HG02678 (cell line): ENCODE measurements around the gene KLHL34.

Experiments used
- ATAC-seq: cut with Tn5 transposase; IDR thresholded peaks from one replicate; pipeline ENCODE4 v1.9.1; 2021; ENCODE audit warnings: mild to moderate bottlenecking, moderate library complexity; ENCODE audit not compliant: unreplicated experiment

KLHL34 gene

DNA sequence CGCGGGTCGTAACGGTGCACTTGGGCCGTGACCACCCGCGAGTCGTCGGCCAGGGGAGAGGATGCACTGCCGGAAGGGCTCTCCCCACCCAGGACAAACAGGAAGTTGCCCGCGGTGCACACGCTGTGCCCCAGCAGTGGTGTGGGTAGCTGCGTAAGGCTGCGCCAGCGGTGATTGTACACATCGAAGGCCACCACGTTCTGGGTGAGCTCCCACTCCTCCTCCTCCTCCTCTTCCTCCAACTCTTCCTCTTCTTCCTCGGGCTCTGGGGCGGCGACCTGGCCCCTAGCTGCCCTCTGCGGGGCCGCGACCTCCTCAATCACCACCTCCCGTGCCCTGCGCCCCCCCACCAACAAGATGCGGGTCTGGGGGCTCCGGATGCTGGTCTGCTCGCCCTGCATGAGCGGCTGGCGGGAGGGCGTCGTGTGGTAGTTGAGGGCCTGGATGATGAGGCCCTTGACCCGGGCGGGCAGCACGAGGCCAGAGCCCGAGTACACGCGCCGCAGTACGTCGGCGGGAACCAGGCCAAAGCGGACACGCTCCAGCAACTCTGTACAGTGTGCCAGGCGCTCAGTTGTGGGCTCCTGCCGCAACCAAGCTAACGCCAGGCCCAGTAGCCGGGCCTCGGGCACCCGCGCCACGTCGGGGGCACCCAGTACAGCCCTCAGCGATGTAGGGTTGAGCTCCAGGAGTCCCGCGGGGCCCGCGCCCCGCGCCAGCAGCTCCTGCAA lies 1.4 kb downstream of the KLHL34 start:
- no peak for ATAC-seq

DNA sequence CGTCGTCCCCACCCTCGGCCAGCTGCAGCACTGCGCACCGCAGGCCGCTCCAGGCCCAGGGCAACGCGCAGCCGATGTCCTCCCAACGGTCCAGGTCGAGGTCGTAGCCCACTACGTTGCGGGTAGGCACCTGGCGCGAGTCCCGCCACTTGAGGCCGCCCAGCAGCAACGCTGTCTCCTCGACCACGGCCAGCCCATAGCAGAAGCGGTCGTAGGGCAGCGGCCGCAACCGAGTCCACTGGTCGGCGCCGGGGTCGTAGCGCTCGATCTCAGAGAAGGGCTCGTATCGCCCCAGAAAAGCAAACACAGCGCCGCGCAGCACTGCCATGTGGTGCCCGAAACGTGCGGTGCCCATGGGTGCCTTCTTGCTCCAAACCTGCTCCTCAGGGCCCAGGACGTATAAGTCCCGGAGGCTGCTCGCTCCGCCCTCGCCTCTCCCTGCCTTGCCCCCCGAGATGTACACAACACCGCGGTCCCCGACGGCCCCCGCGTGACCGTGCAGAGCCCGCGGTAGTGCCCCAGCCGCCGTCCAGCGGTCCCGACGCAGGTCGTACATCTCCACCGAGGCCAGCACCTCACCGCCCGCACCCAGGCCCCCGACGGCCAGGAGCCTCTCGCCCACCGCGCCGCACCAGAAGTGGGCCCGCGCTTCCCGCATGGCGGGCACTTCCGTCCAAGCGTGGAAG lies 2.1 kb downstream of the KLHL34 start:
- ATAC-seq, result no peak

DNA sequence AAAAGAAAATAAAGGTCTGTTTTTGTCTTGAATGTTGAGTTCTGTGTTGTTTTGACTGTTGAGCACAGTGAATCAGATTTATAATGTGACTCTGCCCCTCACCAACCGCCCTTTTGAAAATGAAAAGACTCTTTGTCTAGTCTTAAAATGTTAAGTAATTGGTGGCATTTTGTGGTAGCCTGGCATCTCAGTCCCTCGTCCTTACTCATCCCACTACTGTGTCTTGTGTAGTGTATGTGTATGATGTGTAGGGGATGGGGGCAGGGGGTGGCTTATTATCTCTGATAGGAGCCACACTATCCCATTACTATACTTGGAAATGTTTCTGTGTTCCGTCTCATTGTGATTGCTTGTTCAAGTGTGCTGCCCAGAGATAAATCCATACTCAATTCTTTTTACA lies 12.2 kb downstream of the KLHL34 start:
- no peak for ATAC-seq

DNA sequence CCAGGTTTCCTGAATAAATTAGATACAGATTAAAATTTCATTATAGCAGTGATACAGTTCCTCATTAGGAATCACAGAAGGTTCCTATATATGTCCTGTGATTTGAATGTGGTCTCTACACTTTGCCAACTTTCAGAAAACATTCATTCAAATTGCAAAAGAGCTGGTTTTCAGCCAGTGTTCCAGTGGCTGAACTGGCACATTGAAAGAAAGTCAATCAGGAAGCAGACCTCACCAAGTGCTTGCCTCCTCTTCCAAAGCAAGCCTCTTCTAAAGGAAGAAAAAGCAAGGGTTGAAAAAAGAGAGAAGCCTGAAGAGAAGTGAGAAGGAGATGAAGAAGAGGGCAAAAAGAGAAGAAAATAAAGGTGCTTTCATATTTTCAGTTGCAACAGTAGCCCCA lies 12.7 kb downstream of the KLHL34 start:
- no peak for ATAC-seq

DNA sequence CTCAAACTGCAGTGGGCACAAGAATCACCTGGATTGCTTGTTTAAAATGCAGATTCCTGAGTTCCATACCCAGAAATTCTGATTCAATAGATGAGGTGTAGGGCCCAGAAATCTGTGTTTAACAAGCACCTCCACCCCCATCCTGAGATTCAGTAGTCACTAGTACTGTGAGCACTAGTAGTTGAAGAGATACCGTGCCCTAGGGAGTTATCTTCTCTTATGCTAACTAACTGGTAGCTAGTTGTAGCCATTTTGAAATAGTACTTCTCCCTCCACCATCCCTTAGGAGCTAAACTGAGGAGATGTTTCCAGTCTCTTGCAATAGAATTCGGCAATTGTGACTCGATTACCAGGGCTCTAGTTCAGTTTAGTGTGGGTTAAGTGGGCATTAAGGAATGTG lies 18.4 kb downstream of the KLHL34 start:
- ATAC-seq, result no peak

DNA sequence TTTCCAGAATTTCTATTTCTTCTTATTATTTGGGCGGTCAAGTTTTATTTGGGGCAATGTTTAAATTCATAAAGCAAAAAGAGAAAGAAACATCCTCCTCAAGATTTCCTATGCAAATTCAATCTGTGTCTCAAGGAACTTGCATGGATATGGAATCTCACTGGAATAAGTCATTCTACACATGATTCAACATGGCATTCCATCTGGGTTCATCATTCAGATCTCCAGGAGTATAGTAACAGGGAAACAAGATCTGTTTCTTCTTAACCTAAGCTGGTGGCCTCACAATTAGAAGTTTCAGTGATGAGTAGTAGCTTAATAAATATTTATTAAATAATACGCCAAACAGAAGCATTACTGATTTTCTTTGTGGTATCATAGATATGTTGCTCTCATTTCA lies 19.8 kb downstream of the KLHL34 start:
- ATAC-seq, result no peak

DNA sequence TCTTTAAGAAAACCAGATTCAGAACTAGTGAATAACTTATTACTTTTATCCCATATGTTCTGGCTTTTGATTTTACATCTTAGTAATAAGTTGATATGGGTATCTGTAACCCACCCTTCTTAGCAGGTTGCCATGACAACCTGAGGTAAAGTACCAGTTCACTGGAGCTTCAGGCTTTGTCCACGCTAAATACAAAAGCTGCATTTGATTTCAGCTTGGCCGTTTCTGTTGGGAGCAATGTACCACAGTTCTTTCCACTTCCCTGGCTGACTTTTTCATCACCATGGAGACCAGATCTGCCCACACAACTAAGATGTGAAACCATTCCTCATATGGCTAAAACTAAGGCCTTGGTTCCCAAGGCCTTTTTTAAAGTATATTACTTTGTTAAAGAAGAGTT lies 26.1 kb downstream of the KLHL34 start:
- ATAC-seq, result no peak

DNA sequence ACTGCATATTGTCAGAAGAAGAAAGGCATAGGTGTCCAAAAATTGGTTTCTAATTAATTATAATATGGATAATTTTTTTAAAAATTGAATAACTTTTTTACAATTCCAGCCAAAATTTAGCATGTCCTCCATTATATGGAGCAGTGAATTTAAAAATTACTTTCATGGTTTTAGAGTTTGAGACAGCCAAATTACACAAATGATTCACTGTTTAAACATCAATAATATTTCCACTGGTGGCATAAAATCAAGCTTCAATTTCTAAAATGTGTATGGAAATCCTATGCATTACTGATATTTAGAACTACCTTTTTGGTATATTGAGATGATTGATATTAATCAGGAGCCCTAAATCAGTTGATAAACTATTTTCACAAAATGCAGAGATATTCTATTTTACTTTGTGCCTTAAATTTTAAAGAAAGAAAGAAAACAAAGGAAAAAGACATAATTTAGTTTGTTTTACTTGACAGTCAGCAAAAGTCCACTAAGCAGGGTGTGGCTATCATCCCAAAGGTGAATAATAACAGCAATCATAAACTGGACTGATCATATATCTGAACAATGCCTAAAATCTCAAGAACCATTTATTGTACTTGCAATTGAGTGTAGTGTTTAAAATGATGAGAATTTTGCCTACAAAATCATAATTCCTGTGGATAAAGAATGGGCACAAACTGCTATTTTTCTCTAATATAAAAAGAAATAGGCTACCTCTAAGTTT lies 34.2 kb downstream of the KLHL34 start:
- ATAC-seq, result no peak

DNA sequence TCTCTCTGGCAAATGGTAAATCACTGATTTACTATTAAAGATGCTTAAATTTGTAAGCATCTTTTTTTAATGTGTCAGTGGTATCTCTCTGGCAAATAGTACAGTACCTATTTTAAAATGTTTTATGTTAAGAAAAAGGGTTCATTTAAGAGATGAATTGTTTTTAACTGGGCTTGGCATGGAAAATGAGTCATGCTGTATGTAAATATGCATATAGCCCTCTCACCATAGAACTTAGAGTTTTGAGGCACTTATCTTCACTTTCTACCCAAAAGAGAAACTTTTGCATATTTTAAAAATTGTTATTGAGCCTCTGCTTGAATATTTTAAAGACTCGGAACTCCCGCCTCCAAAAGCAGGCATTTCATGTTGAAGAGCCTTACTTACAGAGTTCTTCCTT lies 37.9 kb downstream of the KLHL34 start:
- ATAC-seq, result no peak

DNA sequence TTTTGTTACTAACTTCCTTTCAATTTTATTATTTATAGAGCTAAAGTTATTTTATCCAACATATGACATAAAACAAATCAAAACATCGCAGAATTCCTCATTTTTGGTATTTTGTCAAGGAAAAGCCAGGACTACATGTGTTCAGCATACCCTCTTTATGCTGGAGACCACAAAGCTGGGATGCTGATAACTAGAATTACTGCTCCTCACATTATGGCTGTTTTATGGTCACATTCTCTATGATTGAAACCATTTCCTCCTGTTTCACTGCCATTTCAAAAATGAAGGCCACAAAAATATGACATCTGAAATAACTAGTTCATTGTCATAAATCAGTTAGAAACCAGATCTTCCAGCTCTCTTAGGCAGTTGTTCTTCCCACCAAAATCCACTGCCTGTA lies 41.7 kb downstream of the KLHL34 start:
- ATAC-seq, result no peak

DNA sequence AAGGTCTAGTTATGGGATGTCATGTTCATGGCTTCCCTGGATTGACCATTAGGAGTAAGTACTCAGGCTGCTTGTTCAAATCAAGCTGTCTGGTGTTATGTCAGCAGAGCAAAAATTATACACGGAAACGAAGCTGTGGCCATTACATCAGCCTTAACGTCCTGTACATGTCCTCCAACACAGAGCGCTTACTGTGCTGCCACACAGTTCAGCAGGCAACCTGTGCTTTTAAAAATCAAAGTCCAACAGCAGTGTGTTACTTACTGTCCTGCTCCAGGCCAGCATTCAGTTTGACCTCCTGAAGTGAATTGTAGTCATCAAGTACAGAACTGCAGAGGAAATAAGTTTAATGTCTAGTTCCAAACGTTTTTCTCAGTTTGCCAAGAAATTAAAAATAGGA lies 46.0 kb downstream of the KLHL34 start:
- no peak for ATAC-seq

DNA sequence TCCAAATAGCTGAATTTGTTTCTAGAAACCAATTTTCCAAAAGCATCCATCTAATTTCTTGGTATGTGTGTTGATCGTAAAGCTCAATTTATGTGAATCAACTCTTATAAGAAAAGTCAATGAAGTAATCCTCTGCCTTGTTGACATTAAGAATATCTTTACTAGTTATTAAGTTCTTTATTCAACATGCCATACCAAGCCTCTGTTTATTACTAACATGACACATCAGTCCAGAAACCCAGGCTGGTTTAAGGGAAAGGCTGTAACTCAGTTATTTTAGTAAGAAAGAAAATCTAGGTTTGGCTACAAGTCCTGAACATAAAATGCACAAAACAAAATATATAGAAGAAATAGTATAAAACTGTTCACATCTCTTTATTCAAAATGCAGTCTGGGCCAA lies 48.0 kb downstream of the KLHL34 start:
- ATAC-seq, result no peak

DNA sequence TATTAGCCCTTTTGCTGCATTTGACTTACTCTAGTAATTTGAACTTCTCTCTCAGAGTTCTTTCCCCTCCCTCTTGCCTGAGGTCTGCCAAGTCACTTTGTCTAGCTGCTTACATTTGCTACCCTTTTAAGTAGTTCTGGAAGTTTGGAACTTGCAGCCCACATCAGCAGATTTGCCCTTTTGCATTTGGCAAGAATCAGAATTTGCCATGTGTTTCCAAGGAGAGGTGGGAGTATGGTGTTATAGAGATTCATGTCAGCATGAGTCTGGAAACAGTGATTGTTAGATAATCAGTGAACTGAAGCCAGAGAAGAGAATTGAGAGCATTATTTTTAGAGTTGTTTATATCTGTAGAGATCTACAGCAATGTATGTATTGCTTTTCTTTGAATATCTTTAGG lies 52.1 kb downstream of the KLHL34 start:
- ATAC-seq, result no peak
